Fibroblast of peridontal ligament (primary cell): ENCODE results near the gene OTUD5.

Source experiments
- DNase-seq: peaks from one replicate; pipeline ENCODE4 v3.0.0-alpha.2; 2010; ENCODE audit errors: extremely low read depth

Gene OTUD5

GRCh38 chrX:48911412-48912182 lies 45.8 kb downstream of the OTUD5 start, which contains the start of gene SLC35A2:
Gene SLC35A2, minus strand, starts transcription at chrX:48911646. Its CDS starts 10 bp downstream, at chrX:48911636.
- DNase-seq = peak; percentile 58

DNA sequence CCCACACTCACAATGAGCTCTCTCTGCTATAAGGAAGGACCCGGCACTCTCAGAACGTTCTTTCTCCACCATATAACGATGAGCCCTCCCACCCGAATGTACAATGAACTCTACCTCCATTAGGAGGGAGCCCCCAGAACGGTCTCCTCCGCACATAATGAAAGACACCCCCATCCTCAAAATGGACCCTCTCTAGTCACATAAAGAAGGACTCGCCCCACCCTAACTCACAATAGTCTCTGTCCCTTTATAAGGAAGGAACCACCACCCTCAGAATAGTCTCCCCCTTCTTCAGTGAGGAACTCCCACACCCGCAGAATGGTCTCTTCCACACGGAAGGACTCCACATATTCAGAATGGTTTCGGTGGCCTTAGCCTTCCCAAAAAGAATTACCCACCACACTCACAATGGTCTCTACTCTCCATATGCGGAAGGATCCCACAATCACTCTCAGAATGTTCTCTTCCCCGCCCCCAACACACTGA lies 46.4 kb downstream of the OTUD5 start:
- peak; percentile 42 for DNase-seq

GRCh38 chrX:48909703-48910294 lies 47.6 kb downstream of the OTUD5 start:
- DNase-seq = no peak

- DNase-seq = no peak
Observed at GRCh38 chrX:48908600-48908999, 48.8 kb downstream of the OTUD5 start.

DNA sequence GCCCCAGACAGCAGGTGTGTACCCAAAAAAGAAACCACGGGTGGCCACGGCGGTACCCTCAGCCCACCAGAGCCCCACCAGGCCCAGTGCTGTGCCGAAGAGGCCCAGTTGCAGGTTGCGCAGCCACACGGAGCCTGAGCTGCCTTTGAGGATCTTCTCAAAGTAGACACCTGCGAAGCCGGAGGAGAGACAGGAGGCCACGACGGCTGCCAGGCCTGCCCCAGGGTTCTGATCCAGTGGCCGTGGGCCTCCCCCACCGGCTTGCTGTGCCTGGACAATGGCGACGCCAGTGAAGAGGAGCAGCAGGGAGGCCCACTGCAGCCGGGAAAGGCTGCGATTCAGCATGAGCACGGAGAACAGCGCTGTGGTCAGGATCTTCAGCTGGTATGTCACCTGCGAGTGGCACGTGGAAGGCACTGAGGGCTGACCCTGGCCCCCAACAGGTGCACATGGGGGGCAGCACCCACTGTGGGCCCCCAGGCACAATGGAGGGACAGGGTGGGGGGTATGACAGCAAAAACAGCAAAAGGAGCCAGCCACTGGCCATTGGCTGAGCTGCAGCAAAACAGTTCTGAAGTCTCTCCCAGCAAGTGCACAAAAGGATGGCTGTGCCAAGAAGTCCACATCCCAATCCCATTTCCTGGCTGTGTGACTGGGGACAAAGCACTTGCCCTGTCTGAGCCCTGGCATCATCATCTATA lies 52.2 kb downstream of the OTUD5 start:
- DNase-seq = no peak

GRCh38 chrX:48904626-48905025 lies 52.8 kb downstream of the OTUD5 start:
- DNase-seq = no peak

DNA sequence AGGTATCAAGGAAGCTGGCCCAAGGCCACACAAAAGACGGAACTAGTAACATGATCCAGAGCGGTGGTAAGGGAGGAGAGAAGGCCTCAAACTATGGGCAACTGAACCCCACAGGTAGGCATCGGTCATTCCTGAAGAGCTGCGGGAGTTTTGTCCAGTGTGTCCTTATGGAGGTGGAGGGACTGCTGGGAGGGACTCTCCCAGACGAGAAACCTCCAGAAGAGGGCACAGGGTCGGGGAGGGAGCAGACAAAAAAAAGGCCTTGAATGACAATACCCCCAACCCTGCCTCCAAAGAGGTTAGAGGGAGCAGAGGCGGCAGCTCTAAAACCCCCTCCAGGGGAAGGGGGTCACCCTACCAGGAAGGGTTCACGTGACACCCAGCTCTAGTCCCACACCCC lies 53.2 kb downstream of the OTUD5 start:
- no peak for DNase-seq

DNA sequence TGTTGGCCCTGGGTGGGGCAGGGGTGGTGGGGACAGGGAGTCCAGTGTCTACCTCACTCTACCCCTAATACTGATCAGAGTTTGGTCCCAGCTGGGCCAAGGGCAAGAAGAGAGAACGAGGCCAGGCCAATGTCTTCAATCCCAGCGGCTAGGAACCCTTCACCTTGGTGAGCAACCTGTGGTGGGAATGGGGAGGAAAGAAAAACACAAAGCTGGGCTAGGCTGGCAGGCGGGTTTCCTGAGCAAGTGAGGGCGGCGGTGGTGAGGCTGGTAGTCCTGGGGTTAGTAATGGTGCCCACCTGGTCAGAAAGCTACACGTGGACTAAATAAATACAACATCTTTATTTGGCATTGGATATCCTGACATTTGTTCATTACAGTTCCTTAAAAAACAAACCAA lies 54.1 kb downstream of the OTUD5 start:
- DNase-seq = no peak

DNA sequence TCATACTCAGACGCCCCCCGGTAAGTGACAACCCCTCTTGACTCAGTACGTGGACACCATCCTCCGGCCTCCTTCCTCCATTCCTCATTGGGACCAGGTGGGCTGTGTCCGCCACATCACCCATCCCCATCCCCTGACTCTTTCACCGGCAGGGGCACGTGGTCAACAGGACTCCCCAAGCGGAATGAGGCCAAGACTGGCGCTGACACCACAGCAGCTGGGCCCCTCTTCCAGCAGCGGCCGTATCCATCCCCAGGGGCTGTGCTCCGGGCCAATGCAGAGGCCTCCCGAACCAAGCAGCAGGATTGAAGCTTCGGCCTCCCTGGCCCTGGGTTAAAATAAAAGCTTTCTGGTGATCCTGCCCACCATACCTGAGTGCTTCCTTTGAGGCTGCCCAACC lies 54.6 kb downstream of the OTUD5 start:
- no peak for DNase-seq

- DNase-seq = no peak
Observed at GRCh38 chrX:48902135-48902534, 55.3 kb downstream of the OTUD5 start.

DNA sequence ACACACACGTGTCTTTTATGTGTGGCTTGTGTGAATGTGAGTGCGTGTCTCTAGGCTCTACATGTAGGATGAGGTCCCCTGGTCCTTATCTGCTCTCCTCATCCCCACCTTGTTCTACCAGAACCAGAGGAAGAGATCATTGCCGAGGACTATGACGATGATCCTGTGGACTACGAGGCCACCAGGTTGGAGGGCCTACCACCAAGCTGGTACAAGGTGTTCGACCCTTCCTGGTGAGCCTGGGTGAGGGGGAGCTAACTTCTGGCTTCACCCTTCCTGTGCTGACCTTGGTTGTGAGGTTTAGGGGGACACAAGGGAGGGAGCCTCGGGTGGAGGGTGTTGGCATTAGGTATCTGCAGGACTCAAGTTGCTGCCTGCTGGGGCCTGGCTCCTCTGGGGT lies 56.3 kb downstream of the OTUD5 start:
- no peak for DNase-seq

DNA sequence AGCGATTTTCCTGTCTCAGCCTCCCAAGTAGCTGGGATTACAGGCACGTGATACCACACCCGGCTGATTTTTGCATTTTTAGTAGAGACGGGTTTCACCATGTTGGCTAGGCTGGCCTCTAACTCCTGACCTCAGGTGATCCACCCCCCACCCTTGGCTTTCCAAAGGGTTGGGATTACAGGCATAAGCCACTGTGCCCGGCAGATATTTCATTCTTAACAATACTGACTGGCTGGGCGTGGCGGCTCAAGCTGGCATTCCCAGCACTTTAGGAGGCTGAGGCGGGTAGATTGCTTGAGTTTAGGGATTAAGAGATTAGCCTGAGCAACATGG lies 58.4 kb downstream of the OTUD5 start:
- DNase-seq = no peak

GRCh38 chrX:48897625-48898306 lies 59.6 kb downstream of the OTUD5 start, which contains the start of the genes PQBP1 and TIMM17B:
Gene PQBP1, plus strand, starts transcription at chrX:48897930. Its CDS starts 580 bp downstream, at chrX:48898510.
Gene TIMM17B, minus strand, starts transcription at chrX:48897768. Its CDS starts 19 bp downstream, at chrX:48897749.
- DNase-seq = peak; percentile 96

GRCh38 chrX:48897157-48897624 lies 60.2 kb downstream of the OTUD5 start:
- DNase-seq = peak; percentile 53

GRCh38 chrX:48896611-48897011 lies 60.8 kb downstream of the OTUD5 start:
- DNase-seq = peak; percentile 37

DNA sequence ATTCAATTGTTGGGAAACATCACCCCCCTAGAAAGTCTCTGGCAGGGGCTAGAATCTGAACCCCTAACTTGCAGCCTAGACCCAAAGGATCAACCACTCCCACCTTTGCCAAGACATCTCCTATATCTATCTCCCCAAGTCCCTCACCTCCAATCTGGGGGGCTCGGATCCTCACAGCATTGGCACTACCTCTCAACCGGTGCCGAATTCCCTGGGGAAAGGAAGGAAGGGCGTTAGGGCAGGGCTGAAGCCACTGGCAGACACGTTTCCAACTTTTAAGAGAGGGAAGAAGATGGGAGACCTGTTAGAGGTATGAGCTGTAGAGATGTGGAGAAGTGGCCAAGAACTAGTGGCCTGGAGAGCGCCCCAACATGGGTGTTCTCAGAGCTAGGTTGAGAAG lies 62.5 kb downstream of the OTUD5 start:
- no peak for DNase-seq

- DNase-seq = no peak
Observed at GRCh38 chrX:48893556-48894348, 63.7 kb downstream of the OTUD5 start.

DNA sequence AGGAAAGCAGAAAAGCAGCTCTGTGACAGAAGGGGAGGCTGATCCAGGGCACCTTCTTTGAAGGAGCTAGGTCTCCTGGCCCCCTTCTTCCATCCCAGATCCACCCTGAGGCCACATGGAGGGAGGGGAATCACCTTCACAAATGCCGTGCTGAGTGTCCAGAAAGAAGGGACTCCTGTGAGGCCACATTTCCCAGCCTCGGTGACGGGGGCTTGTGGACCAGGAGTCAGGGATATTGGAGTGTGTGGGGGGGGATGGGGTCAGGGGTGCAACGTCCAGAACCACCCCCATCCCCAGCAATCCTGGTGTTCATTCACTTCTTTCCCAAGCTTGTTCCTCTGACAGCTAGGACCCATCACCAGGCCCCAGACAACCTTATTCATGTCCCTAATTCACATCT lies 64.5 kb downstream of the OTUD5 start:
- DNase-seq = no peak

GRCh38 chrX:48891402-48892288 lies 65.8 kb downstream of the OTUD5 start:
- peak; percentile 81 for DNase-seq

DNA sequence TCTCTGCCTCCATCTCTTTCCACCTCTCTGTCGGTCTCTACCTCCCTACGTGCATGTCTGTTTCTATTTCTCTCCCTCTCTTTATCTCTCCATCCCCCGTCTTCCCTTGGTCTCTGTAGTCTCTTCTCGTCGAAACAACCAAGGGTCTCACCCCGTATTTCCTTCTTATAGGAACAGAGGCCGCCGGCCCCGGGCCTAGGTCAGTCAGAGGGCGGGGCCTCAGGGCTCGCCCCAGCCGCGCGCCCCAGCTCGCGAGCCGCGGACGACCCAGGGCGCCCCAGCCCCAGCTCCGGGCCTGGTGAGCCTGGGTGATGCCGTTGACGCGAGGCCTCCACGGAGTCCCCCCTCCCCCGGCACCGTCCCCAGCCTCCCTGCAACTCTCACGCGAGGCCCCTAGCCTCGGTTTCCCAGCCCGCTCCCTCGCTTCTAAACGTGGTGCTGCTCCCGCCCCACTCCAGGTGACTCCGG lies 66.4 kb downstream of the OTUD5 start:
- DNase-seq = no peak
